ENCODE results near the gene PPP2R2C.

PPP2R2C gene

GRCh38 chr4:6281436-6282313, 190.7 kb downstream of the PPP2R2C start:
- CTCF ChIA-PET: no interaction called here
- POLR2A ChIA-PET: no interaction called here
- DNase-seq (ENCODE audit: extremely low spot score): no peak
- TF ChIP-seq NFRKB (IDR thresholded peaks at IDR 0.05) (no peak), L3MBTL2 (conservative IDR thresholded peaks at IDR 0.05) (no peak), HDGF (IDR thresholded peaks at IDR 0.05; ENCODE audit: borderline replicate concordance) (no peak), FOXA1 (IDR thresholded peaks at IDR 0.05) (no peak), BHLHE40 (IDR thresholded peaks at IDR 0.05; ENCODE audit: borderline replicate concordance) (no peak), ELF4 (IDR thresholded peaks at IDR 0.05) (no peak), ARNT (IDR thresholded peaks at IDR 0.05) (no peak)

- CTCF ChIA-PET: interaction anchor here (1.2 kb wide), 1 partner anchor 30 kb away, joined by 5 read pairs; no protein-coding TSS in a partner anchor
- no peak for DNase-seq (ENCODE audit: extremely low spot score)
- TF ChIP-seq SP1 (IDR thresholded peaks at IDR 0.05) (no peak), ARNT (IDR thresholded peaks at IDR 0.05) (no peak), TARDBP (IDR thresholded peaks at IDR 0.05) (no peak), FOXA1 (IDR thresholded peaks at IDR 0.05) (no peak), FOXK2 (IDR thresholded peaks at IDR 0.05) (no peak), SUZ12 (IDR thresholded peaks at IDR 0.05) (no peak), BHLHE40 (IDR thresholded peaks at IDR 0.05; ENCODE audit: borderline replicate concordance) (no peak), CTBP1 (IDR thresholded peaks at IDR 0.05; ENCODE audit: borderline replicate concordance) (no peak), PKNOX1 (IDR thresholded peaks at IDR 0.05) (no peak), ZNF384 (IDR thresholded peaks at IDR 0.05) (no peak), FOXM1 (IDR thresholded peaks at IDR 0.05; ENCODE audit: borderline replicate concordance) (no peak), HDGF (IDR thresholded peaks at IDR 0.05; ENCODE audit: borderline replicate concordance) (no peak), ELF4 (IDR thresholded peaks at IDR 0.05) (no peak)
- POLR2A ChIA-PET: interaction anchor here (1.0 kb wide), 1 partner anchor 11 kb away, joined by 6 read pairs; no protein-coding TSS in a partner anchor
These were observed 191.9 kb downstream of the PPP2R2C start for GRCh38 chr4:6280365-6280996.

GRCh38 chr4:6279582-6280289, 192.7 kb downstream of the PPP2R2C start:
- no peak for DNase-seq (ENCODE audit: extremely low spot score)
- TF ChIP-seq L3MBTL2 (conservative IDR thresholded peaks at IDR 0.05): no peak
- no peak for TF ChIP-seq HDGF (IDR thresholded peaks at IDR 0.05; ENCODE audit: borderline replicate concordance)
- TF ChIP-seq SUZ12 (IDR thresholded peaks at IDR 0.05): no peak
- no peak for TF ChIP-seq CTBP1 (IDR thresholded peaks at IDR 0.05; ENCODE audit: borderline replicate concordance)
- no peak for TF ChIP-seq ZNF384 (IDR thresholded peaks at IDR 0.05)
- no peak for TF ChIP-seq LEF1 (IDR thresholded peaks at IDR 0.05; ENCODE audit: borderline replicate concordance)
- TF ChIP-seq TARDBP (IDR thresholded peaks at IDR 0.05): no peak
- TF ChIP-seq FOXK2 (IDR thresholded peaks at IDR 0.05): no peak
- no peak for TF ChIP-seq FOXM1 (IDR thresholded peaks at IDR 0.05; ENCODE audit: borderline replicate concordance)
- TF ChIP-seq PKNOX1 (IDR thresholded peaks at IDR 0.05): no peak
- ChIA-PET POLR2A (interaction anchor here (1.0 kb wide), 1 partner anchor 10 kb away, joined by 6 read pairs; no protein-coding TSS in a partner anchor), CTCF (interaction anchor here (1.2 kb wide), 1 partner anchor 29 kb away, joined by 5 read pairs; no protein-coding TSS in a partner anchor)

GRCh38 chr4:6278801-6279197, 193.6 kb downstream of the PPP2R2C start:
- CTCF ChIA-PET: no interaction called here
- POLR2A ChIA-PET: no interaction called here
- DNase-seq (ENCODE audit: extremely low spot score): no peak
- no peak for TF ChIP-seq ZNF384 (IDR thresholded peaks at IDR 0.05)
- TF ChIP-seq PKNOX1 (IDR thresholded peaks at IDR 0.05): no peak
- TF ChIP-seq NFRKB (IDR thresholded peaks at IDR 0.05): no peak
- no peak for TF ChIP-seq FOXK2 (IDR thresholded peaks at IDR 0.05)
- TF ChIP-seq LEF1 (IDR thresholded peaks at IDR 0.05; ENCODE audit: borderline replicate concordance): no peak
- no peak for TF ChIP-seq CTBP1 (IDR thresholded peaks at IDR 0.05; ENCODE audit: borderline replicate concordance)
- no peak for TF ChIP-seq L3MBTL2 (conservative IDR thresholded peaks at IDR 0.05)
- no peak for TF ChIP-seq FOXA1 (IDR thresholded peaks at IDR 0.05)
- TF ChIP-seq SP1 (IDR thresholded peaks at IDR 0.05): no peak
- no peak for TF ChIP-seq ARNT (IDR thresholded peaks at IDR 0.05)
- no peak for TF ChIP-seq FOXM1 (IDR thresholded peaks at IDR 0.05; ENCODE audit: borderline replicate concordance)
- TF ChIP-seq BHLHE40 (IDR thresholded peaks at IDR 0.05; ENCODE audit: borderline replicate concordance): no peak
- no peak for TF ChIP-seq TARDBP (IDR thresholded peaks at IDR 0.05)
- TF ChIP-seq ELF4 (IDR thresholded peaks at IDR 0.05): no peak
- TF ChIP-seq SUZ12 (IDR thresholded peaks at IDR 0.05): no peak
- no peak for TF ChIP-seq HDGF (IDR thresholded peaks at IDR 0.05; ENCODE audit: borderline replicate concordance)

Data from HEK293T (cell line).